ENCODE data around the gene TRIM44. TPM values are rescaled to one million over a fixed set of nuclear protein-coding genes. Genes with fewer than 3 reads are reported as not detected.

Gene TRIM44
- total RNA-seq, 4 donors from 2014 or later: 24.6 to 54.2 (median 35.8) TPM

DNA sequence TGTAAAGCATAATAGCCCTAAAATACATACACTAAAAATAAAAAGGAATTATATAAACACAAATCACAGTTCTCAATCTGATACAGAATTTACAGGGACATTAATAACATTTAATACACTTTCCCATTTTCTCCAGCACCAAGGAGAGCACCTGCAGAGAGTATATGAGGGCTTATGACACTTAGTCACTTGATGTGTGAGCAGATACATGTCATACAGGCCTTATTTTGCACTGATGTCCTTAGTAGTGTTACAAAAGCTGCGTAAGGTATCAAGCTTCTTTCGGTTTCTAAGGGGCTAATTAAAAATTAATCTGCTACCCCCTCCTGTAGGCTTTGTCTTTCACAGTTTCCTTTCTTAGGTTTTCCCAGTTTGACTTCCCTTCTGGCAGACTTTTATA lies 61.3 kb downstream of the TRIM44 start:
- intact Hi-C loops (cut with DNase I): no loop called here
- Histone ChIP-seq H3K36me3 (no peaks in the 10 kb centered on the region), H3K27me3 (no peaks in the 10 kb centered on the region), H3K4me1 (peaks cover 0 to 3% of the 10 kb centered on the region in 2 donors), H3K27ac (no peak overlapping the region), H3K9me3 (no peaks in the 10 kb centered on the region), H3K4me3 (replicated peaks in 1 of 3) (no peak overlapping the region)
- DNase-seq: no peak
- TF ChIP-seq POLR2A (IDR thresholded peaks at IDR 0.05): no peak
- TF ChIP-seq, protein P1, sequence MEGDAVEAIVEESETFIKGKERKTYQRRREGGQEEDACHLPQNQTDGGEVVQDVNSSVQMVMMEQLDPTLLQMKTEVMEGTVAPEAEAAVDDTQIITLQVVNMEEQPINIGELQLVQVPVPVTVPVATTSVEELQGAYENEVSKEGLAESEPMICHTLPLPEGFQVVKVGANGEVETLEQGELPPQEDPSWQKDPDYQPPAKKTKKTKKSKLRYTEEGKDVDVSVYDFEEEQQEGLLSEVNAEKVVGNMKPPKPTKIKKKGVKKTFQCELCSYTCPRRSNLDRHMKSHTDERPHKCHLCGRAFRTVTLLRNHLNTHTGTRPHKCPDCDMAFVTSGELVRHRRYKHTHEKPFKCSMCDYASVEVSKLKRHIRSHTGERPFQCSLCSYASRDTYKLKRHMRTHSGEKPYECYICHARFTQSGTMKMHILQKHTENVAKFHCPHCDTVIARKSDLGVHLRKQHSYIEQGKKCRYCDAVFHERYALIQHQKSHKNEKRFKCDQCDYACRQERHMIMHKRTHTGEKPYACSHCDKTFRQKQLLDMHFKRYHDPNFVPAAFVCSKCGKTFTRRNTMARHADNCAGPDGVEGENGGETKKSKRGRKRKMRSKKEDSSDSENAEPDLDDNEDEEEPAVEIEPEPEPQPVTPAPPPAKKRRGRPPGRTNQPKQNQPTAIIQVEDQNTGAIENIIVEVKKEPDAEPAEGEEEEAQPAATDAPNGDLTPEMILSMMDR (IDR thresholded peaks at IDR 0.05): no peak
- WGBS, 2 donors: 94% methylated on average over 2 of the region's 2 CpGs

DNA sequence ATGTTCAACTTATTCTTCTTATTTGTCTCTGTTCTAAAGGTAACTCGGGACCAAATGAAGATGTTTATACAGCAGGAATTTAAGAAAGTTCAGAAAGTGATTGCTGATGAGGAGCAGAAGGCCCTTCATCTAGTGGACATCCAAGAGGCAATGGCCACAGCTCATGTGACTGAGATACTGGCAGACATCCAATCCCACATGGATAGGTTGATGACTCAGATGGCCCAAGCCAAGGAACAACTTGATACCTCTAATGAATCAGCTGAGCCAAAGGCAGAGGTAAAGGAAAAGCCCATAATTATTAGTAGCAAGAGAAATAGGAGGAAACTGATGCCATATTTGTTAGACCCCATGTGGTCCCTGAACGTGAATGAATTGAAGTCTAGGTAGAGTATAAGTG lies 63.3 kb downstream of the TRIM44 start:
- Histone ChIP-seq H3K9me3 (no peaks in the 10 kb centered on the region), H3K4me1 (peaks cover 0 to 3% of the 10 kb centered on the region in 2 donors), H3K36me3 (peaks cover 0 to 2% of the 10 kb centered on the region in 2 donors), H3K27me3 (no peaks in the 10 kb centered on the region), H3K27ac (no peak overlapping the region), H3K4me3 (replicated peaks in 1 of 3) (no peak overlapping the region)
- intact Hi-C loops (cut with DNase I): no loop called here
- peak in 1 of 2 donors; percentile 5 for DNase-seq
- TF ChIP-seq, protein P1 (IDR thresholded peaks at IDR 0.05): no peak
- TF ChIP-seq POLR2A (IDR thresholded peaks at IDR 0.05): no peak
- WGBS, 2 donors: 94% methylated on average over 2 of the region's 2 CpGs

DNA sequence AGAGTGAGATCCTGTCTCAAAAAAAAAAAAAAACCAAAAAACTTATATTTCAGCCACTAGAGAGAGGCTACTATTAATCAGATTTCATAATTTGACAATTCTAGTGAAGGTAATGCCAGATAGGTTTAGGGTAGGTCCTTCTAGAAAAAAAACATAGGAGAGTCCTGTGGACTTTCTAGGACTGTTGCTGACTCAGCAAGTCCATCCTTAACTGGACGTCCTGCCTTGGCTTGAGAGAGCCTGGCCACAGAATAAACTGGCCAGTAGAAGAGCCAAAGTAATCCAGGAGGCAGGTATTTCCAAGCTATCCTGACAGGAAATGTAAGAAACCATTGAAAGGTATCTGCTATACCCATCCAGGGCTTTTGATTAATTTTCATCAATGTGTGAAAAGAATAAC lies 64.6 kb downstream of the TRIM44 start:
- intact Hi-C loops (cut with DNase I): no loop called here
- 72 to 75% methylated on average over 1 of the region's 1 CpG for WGBS, 2 donors
- Histone ChIP-seq H3K4me3 (replicated peaks in 1 of 3) (no peak overlapping the region), H3K36me3 (peaks cover 0 to 2% of the 10 kb centered on the region in 2 donors), H3K9me3 (no peaks in the 10 kb centered on the region), H3K4me1 (no peaks in the 10 kb centered on the region), H3K27me3 (no peaks in the 10 kb centered on the region), H3K27ac (no peak overlapping the region)
- DNase-seq: no peak
- TF ChIP-seq, protein P1 (IDR thresholded peaks at IDR 0.05): no peak
- no peak for TF ChIP-seq POLR2A (IDR thresholded peaks at IDR 0.05)

- Histone ChIP-seq H3K27me3 (no peaks in the 10 kb centered on the region), H3K9me3 (no peaks in the 10 kb centered on the region), H3K27ac (no peak overlapping the region), H3K4me3 (replicated peaks in 1 of 3) (no peak overlapping the region), H3K4me1 (no peaks in the 10 kb centered on the region), H3K36me3 (peaks cover 0 to 2% of the 10 kb centered on the region in 2 donors)
- intact Hi-C loops (cut with DNase I): no loop called here
- DNase-seq: no peak
- no peak for TF ChIP-seq POLR2A (IDR thresholded peaks at IDR 0.05)
- TF ChIP-seq, protein P1 (IDR thresholded peaks at IDR 0.05): no peak
Observed at GRCh38 chr11:35730254-35730653, 67.7 kb downstream of the TRIM44 start.

- WGBS, 2 donors: 49 to 80% methylated on average over 2 of the region's 2 CpGs
- H3K36me3 ChIP-seq: peaks cover 2 to 4% of the 10 kb centered on the region in 2 donors
- TF ChIP-seq POLR2A (IDR thresholded peaks at IDR 0.05): no peak
- TF ChIP-seq, protein P1 (IDR thresholded peaks at IDR 0.05): no peak
- no peaks in the 10 kb centered on the region for H3K27me3 ChIP-seq
- no peaks in the 10 kb centered on the region for H3K9me3 ChIP-seq
- no peak for DNase-seq
- intact Hi-C loops (cut with DNase I): no loop called here
- no peak overlapping the region for H3K4me3 ChIP-seq (replicated peaks in 1 of 3)
- H3K4me1 ChIP-seq: no peaks in the 10 kb centered on the region
- H3K27ac ChIP-seq: no peak overlapping the region
Observed at GRCh38 chr11:35734669-35735410, 72.3 kb downstream of the TRIM44 start.

Measured in thyroid gland (tissue), 4 donors.